Endothelial cell of umbilical vein (primary cell): ENCODE measurements around the gene EMD. TPM values are rescaled to one million over a fixed set of nuclear protein-coding genes. Genes with fewer than 3 reads are reported as not detected.

ENCODE experiments used
- BruUV-seq: library from RNA; stranded (reverse); fragments of 400-500 nt; replicated peaks from 2 replicates; lab custom pipeline; 2021; lab: Mats Ljungman, UMichigan
- CTCF ChIA-PET: fragments of 300-600, 350-600 bp; sonication (Branson Sonifier 250); formaldehyde crosslinking; loops from one replicate; lab custom pipeline; 2021; ENCODE audit warnings: antibody characterized with exemption, inconsistent platforms; lab: Charles Lee
- POLR2A ChIA-PET: fragments of 300-600, 350-600 bp; sonication (Branson Sonifier 250); formaldehyde crosslinking; loops from one replicate; lab custom pipeline; 2021; ENCODE audit warnings: antibody characterized with exemption, inconsistent platforms; lab: Charles Lee
- DNase-seq: peaks from one replicate; pipeline ENCODE4 v3.0.0-alpha.2; 2011; ENCODE audit warnings: low read depth, low spot score
- FAIRE-seq: peaks from 2 replicates; lab custom pipeline; 2011; peaks lifted over from hg19 to GRCh38; lab: Jason Lieb, UNC
- H2AFZ ChIP-seq: 2 replicates; pipeline ENCODE4 v1.6.0; 2012; ENCODE audit warnings: low read depth, low read length, control low read depth, inconsistent platforms
- H3K27ac ChIP-seq: 2 replicates; pipeline ENCODE4 v1.5.1; 2011; ENCODE audit warnings: low read depth, mild to moderate bottlenecking, control low read depth, low read length, moderate library complexity; ENCODE audit not compliant: insufficient read depth
- H3K27me3 ChIP-seq, 2 experiments: 2 replicates each; pipeline versions ENCODE4 v1.6.0 to v1.6.1; 2011; ENCODE audit warnings: low read length in 2 of 2, mixed read lengths in 1 of 2; ENCODE audit not compliant: control insufficient read depth in 2 of 2, insufficient read depth in 2 of 2
- H3K36me3 ChIP-seq, 2 experiments: 2 replicates in 1 of 2; 3 replicates in 1 of 2; pipeline ENCODE4 v1.5.1; 2011; ENCODE audit warnings: low read length in 2 of 2, mild to moderate bottlenecking in 1 of 2, moderate library complexity in 1 of 2; ENCODE audit not compliant: control insufficient read depth in 2 of 2, insufficient read depth in 2 of 2; ENCODE audit errors: extremely low read depth in 1 of 2
- H3K4me1 ChIP-seq: 3 replicates; pipeline ENCODE4 v1.5.1; 2011; ENCODE audit warnings: mild to moderate bottlenecking, low read length; ENCODE audit not compliant: control insufficient read depth, insufficient read depth; ENCODE audit errors: extremely low read depth
- H3K4me2 ChIP-seq: 2 replicates; pipeline ENCODE4 v1.6.1; 2011; ENCODE audit warnings: low read length, control low read depth, mixed read lengths; ENCODE audit not compliant: insufficient read depth
- H3K4me3 ChIP-seq, 3 experiments: fragments of 200-600 bp in 1 of 3; sonication (generic), shearing (Covaris generic) in 1 of 3; replicated peaks in 1 of 3; 2 replicates each; pipeline ENCODE4 v1.5.1; 2011 to 2016; ENCODE audit warnings: control low read depth in 3 of 3, low read length in 3 of 3, mild to moderate bottlenecking in 2 of 3, inconsistent platforms in 1 of 3, low read depth in 1 of 3, moderate library complexity in 1 of 3; ENCODE audit not compliant: insufficient read depth in 1 of 3
- H3K79me2 ChIP-seq: 2 replicates; pipeline ENCODE4 v1.6.0; 2012; ENCODE audit warnings: low read length, inconsistent platforms; ENCODE audit not compliant: control insufficient read depth, insufficient read depth
- H3K9ac ChIP-seq: replicated peaks from 2 replicates; pipeline ENCODE3; 2011; ENCODE audit warnings: low read length, control low read depth; ENCODE audit not compliant: insufficient read depth; ENCODE audit errors: extremely low read depth
- H3K9me1 ChIP-seq: replicated peaks from 3 replicates; pipeline ENCODE4 v1.6.0; 2011; ENCODE audit warnings: mild to moderate bottlenecking, low read length; ENCODE audit not compliant: control insufficient read depth, insufficient read depth; ENCODE audit errors: extremely low read depth
- H3K9me3 ChIP-seq: replicated peaks from 2 replicates; pipeline ENCODE4 v1.5.1; 2012; ENCODE audit warnings: low read length, inconsistent platforms; ENCODE audit not compliant: control insufficient read depth, insufficient read depth
- H4K20me1 ChIP-seq: replicated peaks from 2 replicates; pipeline ENCODE3; 2011; ENCODE audit warnings: mild to moderate bottlenecking, low read length; ENCODE audit not compliant: control insufficient read depth, insufficient read depth; ENCODE audit errors: extremely low read depth
- EZH2 ChIP-seq: IDR thresholded peaks from 2 replicates; pipeline ENCODE4 v1.6.1; 2012; ENCODE audit warnings: borderline replicate concordance, low read depth, mild to moderate bottlenecking, moderate library complexity, low read length, inconsistent platforms; ENCODE audit not compliant: severe bottlenecking
- FOS ChIP-seq: IDR thresholded peaks from 2 replicates; pipeline ENCODE4 v1.6.1; 2011; ENCODE audit warnings: mild to moderate bottlenecking, low read length, moderate library complexity, borderline replicate concordance; ENCODE audit not compliant: insufficient read depth
- GATA2 ChIP-seq: IDR thresholded peaks from 2 replicates; pipeline ENCODE4 v1.7.0; 2011; ENCODE audit warnings: low read depth, mild to moderate bottlenecking, moderate library complexity, mixed read lengths, low read length; ENCODE audit not compliant: insufficient read length, insufficient read depth
- JUN ChIP-seq: IDR thresholded peaks from 2 replicates; pipeline ENCODE4 v1.6.1; 2011; ENCODE audit warnings: borderline replicate concordance, low read depth; ENCODE audit not compliant: insufficient read length, insufficient read depth
- MYC ChIP-seq: IDR thresholded peaks from one replicate; pipeline ENCODE4 v1.6.1; 2011; ENCODE audit warnings: mild to moderate bottlenecking, low read depth, low read length
- POLR2A ChIP-seq: IDR thresholded peaks from 2 replicates; pipeline ENCODE4 v1.6.1; 2012; ENCODE audit warnings: low read depth, mild to moderate bottlenecking, control low read depth, low read length
- POLR2AphosphoS5 ChIP-seq: IDR thresholded peaks from 2 replicates; pipeline ENCODE4 v1.6.1; 2012; ENCODE audit warnings: low read depth, mild to moderate bottlenecking, control low read depth, low read length, moderate library complexity; ENCODE audit not compliant: insufficient read depth
- dilution Hi-C: fragments of 300-500 bp; cut with MboI; formaldehyde crosslinking; loops from one replicate; pipeline ENCODE4 v1.15.0; 2019; ENCODE audit warnings: low sequenced_read_pairs; ENCODE audit not compliant: extremely low pct_ligation_motif_present
- intact Hi-C: fragments of 100-400 bp; cut with micrococcal nuclease; formaldehyde crosslinking; loops from one replicate; pipeline ENCODE4 v1.10.0; 2022
- polyA plus RNA-seq, 4 experiments: library from polyadenylated mRNA; depleted of rRNA in 3 of 4; stranded (reverse) in 3 of 4; unstranded in 1 of 4; fragments of >200 nt; gene quantifications; 2 replicates each; pipeline versions ENCODE4 v1.2.1 to v1.2.3, GENCODE V29; 2011 to 2012; ENCODE audit warnings: missing spikeins in 1 of 4
- total RNA-seq: library from RNA; stranded (reverse); gene quantifications from 2 replicates; pipeline ENCODE4 v1.2.3, GENCODE V29; 2021
- TF ChIP-seq, protein P1 (sequence below), 2 donors: IDR thresholded peaks; 1 replicate in 1 of 2; 2 replicates in 1 of 2; pipeline ENCODE4 v1.5.1; 2011; ENCODE audit warnings: low read length in 2 of 2, mild to moderate bottlenecking in 2 of 2, moderate library complexity in 2 of 2, control low read depth in 1 of 2, inconsistent platforms in 1 of 2, low read depth in 1 of 2; ENCODE audit not compliant: insufficient read depth in 1 of 2; ENCODE audit errors: extremely low read depth in 1 of 2
- TF ChIP-seq, protein P2 (sequence below): IDR thresholded peaks from 2 replicates; pipeline ENCODE4 v1.6.1; 2011; ENCODE audit not compliant: insufficient read depth, insufficient read length

The EMD gene
- total and polyA plus RNA-seq, 2 donors (not counting 3 experiments of a cell fraction or from before 2014, with no cell fraction given) = 50.6 to 76.8 TPM

DNA sequence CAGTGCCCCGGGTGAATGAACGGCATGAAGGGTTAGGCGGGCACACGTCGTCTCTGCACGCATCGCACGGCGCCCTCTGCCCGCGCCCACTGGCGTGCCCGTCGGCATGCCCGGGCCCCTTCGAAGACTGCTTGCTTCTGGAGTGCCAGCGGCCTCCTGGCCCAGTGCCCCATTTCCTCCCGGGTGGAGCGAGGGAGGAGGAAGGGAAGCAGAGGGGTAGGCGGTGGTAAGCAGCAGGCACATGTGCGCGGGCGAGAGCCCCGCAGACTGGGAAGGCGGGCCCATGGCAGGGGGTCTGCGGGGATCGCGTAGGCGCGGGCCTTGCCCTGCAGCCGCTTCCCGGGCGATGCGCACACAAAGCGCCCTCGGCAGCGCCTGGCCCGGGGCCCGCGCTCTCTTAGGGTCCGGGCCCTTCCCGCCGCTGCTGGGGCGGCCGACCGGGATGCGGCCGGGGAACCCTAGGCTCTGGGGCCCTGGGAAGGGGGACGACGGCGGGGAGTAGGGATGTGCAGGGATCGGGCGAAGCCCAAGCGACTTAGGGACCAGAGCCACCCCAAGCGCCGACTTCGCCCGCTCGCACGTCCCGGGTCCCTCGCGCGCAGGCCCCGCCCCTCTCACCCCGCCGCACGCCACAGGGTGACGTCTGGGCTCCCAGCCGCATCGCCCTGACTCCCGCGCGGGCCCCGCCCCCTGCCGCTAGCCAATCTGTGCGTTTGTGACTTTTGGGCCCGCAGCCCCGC, 866 bp upstream of the EMD start:
- Histone ChIP-seq H3K27ac (peak overlapping the region; percentile 58), H2AFZ (peak overlapping the region; percentile 38), H4K20me1 (no peaks in the 10 kb centered on the region), H3K9me1 (no peaks in the 10 kb centered on the region), H3K9ac (peak overlapping the region; percentile 52), H3K27me3 (no peaks in the 10 kb centered on the region), H3K4me3 (peak overlapping the region in 2 of 3 experiments; percentile 27 to 46), H3K79me2 (peaks cover 17% of the 10 kb centered on the region), H3K36me3 (no peaks in the 10 kb centered on the region), H3K4me2 (peak overlapping the region; percentile 33), H3K9me3 (no peaks in the 10 kb centered on the region), H3K4me1 (peaks cover 14% of the 10 kb centered on the region)
- ChIA-PET POLR2A (interaction anchor here (0.6 to 1.0 kb wide), 5 partner anchors 7 to 163 kb away, joined by 3 to 8 read pairs (median 4); no protein-coding TSS in a partner anchor), CTCF (no interaction called here)
- FAIRE-seq = no peak
- dilution Hi-C loops = no loop called here
- TF ChIP-seq JUN (no peak), MYC (peak; percentile 5), GATA2 (no peak), FOS (no peak), POLR2A (peak; percentile 37), EZH2 (no peak), POLR2AphosphoS5 (peak; percentile 75)
- TF ChIP-seq, protein P1, sequence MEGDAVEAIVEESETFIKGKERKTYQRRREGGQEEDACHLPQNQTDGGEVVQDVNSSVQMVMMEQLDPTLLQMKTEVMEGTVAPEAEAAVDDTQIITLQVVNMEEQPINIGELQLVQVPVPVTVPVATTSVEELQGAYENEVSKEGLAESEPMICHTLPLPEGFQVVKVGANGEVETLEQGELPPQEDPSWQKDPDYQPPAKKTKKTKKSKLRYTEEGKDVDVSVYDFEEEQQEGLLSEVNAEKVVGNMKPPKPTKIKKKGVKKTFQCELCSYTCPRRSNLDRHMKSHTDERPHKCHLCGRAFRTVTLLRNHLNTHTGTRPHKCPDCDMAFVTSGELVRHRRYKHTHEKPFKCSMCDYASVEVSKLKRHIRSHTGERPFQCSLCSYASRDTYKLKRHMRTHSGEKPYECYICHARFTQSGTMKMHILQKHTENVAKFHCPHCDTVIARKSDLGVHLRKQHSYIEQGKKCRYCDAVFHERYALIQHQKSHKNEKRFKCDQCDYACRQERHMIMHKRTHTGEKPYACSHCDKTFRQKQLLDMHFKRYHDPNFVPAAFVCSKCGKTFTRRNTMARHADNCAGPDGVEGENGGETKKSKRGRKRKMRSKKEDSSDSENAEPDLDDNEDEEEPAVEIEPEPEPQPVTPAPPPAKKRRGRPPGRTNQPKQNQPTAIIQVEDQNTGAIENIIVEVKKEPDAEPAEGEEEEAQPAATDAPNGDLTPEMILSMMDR (IDR thresholded peaks at IDR 0.05; ENCODE audit: extremely low read depth in 1 of 2, insufficient read depth in 1 of 2, low read depth in 1 of 2, low read length in 2 of 2) = no peak
- TF ChIP-seq, protein P2, sequence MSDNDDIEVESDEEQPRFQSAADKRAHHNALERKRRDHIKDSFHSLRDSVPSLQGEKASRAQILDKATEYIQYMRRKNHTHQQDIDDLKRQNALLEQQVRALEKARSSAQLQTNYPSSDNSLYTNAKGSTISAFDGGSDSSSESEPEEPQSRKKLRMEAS = peak; percentile 44
- peak; percentile 70 for DNase-seq
- intact Hi-C loops = loop anchor here (1.0 kb wide), 2 partner anchors 9 to 407 kb away; partner anchors contain the start of gene HCFC1
- no TSS peak for BruUV-seq
